ENCODE data around the gene OR5F1.

The OR5F1 gene

GRCh38 chr11:55994525-55994924 is at the start of gene OR5F1:
Gene OR5F1 (minus strand): TSS chr11:55994625. CDS start chr11:55994625, 0 bp downstream.
- TF ChIP-seq CTCF (IDR thresholded peaks at IDR 0.05; ENCODE audit: extremely low read depth, missing control alignments) = no peak
- DNase-seq (ENCODE audit: low spot score) = no peak

- no peak for TF ChIP-seq CTCF (IDR thresholded peaks at IDR 0.05; ENCODE audit: extremely low read depth, missing control alignments)
- no peak for DNase-seq (ENCODE audit: low spot score)
These were observed 32.9 kb upstream of the OR5F1 start, which contains the start of gene OR5AS1 for GRCh38 chr11:56027354-56027753. Gene OR5AS1 (plus strand): TSS chr11:56027654. CDS start chr11:56030419, 2,765 bp downstream.

DNA sequence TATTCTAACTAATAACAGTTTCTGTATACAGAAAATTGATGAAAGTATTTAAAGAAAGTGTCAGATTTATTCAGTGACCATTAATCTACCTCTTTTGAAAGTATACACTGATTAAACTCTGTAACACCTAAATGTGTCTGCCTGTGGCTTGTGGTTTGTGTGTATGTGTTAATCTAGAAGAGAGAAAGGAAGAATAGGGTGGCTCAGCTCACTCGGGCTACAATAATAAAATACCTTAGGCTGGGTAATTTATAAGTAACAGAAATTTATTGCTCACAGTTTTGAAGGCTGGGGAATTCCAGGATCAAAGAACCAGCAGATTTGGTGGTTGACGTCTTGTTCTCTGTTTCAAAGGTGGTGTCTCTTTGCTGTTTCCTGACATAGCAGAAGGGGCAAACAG is 19.4 kb upstream of the OR5F1 start:
- no peak for TF ChIP-seq CTCF (IDR thresholded peaks at IDR 0.05; ENCODE audit: extremely low read depth, missing control alignments)
- DNase-seq (ENCODE audit: low spot score) = no peak

DNA sequence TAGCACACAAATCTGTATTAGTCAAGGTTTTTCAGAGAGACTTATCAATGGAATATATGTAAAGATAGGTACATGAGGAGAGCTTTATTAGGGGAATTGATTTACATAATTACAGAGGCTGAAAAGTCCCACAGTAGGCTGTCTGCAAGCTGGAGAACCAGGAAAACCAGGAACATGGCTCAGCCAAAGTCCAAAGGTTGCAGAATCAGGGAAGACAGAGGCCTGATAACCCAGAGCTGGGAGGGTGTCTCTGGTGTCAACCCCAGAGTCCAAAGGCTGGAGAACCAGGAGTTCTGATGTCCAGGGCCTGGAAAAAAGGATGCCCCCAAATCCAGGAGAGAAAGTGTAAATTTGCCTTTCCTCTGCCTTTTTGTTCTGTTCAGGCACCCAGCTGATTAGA is 16.3 kb upstream of the OR5F1 start:
- TF ChIP-seq CTCF (IDR thresholded peaks at IDR 0.05; ENCODE audit: extremely low read depth, missing control alignments) = no peak

GRCh38 chr11:55970935-55971334 is 23.5 kb downstream of the OR5F1 start:
- DNase-seq (ENCODE audit: low spot score) = no peak
- TF ChIP-seq CTCF (IDR thresholded peaks at IDR 0.05; ENCODE audit: extremely low read depth, missing control alignments) = no peak

More for the DNA sequence above, 16.3 kb upstream of the OR5F1 start:
- no peak for DNase-seq (ENCODE audit: low spot score)

DNA sequence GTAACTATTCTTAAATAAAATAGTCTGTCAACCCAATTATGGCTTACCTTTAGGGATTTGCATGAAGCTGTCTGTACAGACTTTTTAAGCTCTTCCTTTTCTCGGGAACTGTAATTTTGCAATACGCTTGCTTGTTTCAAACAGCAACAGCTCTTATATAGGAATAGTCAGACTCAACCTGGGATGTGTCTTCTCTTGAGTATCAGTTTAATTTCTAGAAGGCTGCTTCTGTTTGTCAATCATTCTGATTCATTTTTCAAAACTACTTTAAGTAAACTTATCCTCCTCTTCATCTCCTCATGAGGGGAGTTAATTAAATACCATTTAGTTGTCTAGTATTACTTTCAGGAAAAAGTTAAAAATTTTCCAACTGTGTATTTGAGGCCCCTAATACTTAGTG is 24.6 kb downstream of the OR5F1 start, which contains the start of gene OR10AG1:
Gene OR10AG1 (minus strand): TSS at position 101 of the 400 bp plus-strand sequence. CDS start 38 bp downstream, at position 63.
- TF ChIP-seq CTCF (IDR thresholded peaks at IDR 0.05; ENCODE audit: extremely low read depth, missing control alignments) = no peak
- no peak for DNase-seq (ENCODE audit: low spot score)

DNA sequence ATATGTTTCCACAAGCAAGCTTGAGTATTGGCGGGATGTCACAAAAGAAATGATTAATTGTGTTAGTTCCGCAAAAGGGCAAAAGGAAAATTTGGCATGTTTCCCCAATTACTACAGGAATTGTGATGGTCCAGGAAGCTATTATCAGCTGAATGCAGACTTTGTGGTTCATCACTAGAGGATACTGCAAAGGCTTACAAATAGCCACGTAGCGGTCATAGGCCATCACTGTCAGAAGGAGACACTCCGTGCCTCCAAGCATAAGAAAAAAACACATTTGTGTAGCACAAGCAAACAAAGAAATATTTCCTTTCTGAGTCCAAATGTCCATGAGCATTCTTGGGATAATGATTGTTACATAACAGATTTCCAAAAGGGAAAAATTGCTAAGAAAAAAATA is 26.5 kb downstream of the OR5F1 start:
- TF ChIP-seq CTCF (IDR thresholded peaks at IDR 0.05; ENCODE audit: extremely low read depth, missing control alignments) = no peak

More for the DNA sequence above, 26.5 kb downstream of the OR5F1 start:
- DNase-seq (ENCODE audit: low spot score) = no peak
